OCI-LY3 (cell line): ENCODE results near the gene KNOP1.

Experiments used
- EZH2phosphoT487 ChIP-seq: fragments of 200-600 bp; shearing (Covaris generic); IDR thresholded peaks from 2 replicates; pipeline ENCODE4 v1.6.1; 2018; ENCODE audit warnings: antibody characterized with exemption, mixed run types, low read depth
- TF ChIP-seq, protein P1 (sequence below): fragments of 200-600, 300-600 bp; sonication (generic); IDR thresholded peaks from 2 replicates; pipeline ENCODE4 v1.5.1; 2014; ENCODE audit warnings: antibody characterized with exemption, low read length, low read depth

DNA sequence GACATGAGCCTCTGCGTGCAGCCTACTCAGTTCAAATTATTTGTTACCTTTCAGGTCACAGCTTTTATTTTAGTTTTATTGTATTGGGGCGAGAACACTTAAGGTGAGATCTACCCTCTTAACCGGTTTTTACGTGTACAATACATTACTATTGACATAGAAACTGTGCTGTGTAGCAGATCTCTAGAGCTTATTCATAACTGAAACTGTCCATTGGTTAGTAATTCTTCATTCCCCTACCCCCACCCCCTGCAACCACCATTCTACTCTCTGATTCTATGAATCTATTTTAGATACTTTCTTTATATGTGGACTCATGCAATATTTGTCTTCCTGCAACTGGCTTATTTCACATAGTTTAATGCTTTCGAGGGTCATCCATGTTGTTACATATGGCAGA is 43.5 kb downstream of the KNOP1 start:
- TF ChIP-seq, protein P1, sequence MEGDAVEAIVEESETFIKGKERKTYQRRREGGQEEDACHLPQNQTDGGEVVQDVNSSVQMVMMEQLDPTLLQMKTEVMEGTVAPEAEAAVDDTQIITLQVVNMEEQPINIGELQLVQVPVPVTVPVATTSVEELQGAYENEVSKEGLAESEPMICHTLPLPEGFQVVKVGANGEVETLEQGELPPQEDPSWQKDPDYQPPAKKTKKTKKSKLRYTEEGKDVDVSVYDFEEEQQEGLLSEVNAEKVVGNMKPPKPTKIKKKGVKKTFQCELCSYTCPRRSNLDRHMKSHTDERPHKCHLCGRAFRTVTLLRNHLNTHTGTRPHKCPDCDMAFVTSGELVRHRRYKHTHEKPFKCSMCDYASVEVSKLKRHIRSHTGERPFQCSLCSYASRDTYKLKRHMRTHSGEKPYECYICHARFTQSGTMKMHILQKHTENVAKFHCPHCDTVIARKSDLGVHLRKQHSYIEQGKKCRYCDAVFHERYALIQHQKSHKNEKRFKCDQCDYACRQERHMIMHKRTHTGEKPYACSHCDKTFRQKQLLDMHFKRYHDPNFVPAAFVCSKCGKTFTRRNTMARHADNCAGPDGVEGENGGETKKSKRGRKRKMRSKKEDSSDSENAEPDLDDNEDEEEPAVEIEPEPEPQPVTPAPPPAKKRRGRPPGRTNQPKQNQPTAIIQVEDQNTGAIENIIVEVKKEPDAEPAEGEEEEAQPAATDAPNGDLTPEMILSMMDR, result no peak
- TF ChIP-seq EZH2phosphoT487, result no peak
